ENCODE data around the gene IFI16. TPM values are rescaled to one million over a fixed set of nuclear protein-coding genes. Genes with fewer than 3 reads are reported as not detected.
"Not testable (repeated sequence)": the region's sequence is repeated elsewhere in the genome, so short reads cannot be mapped to it uniquely, and the experiment has no call there.

The IFI16 gene
- total RNA-seq, 1 experiment from 2014 or later: 31.3 TPM

- CTCF ChIA-PET: no interaction called here
- no peak for DNase-seq
- TF ChIP-seq CTCF (conservative IDR thresholded peaks at IDR 0.05): no peak
- POLR2A ChIA-PET (ENCODE audit: unreplicated experiment): no interaction called here
- Histone ChIP-seq H3K4me3 (no peak overlapping the region), H3K27ac (no peak overlapping the region), H3K9me2 (ENCODE audit: insufficient read depth) (no peaks in the 10 kb centered on the region), H3K9me3 (ENCODE audit: insufficient read depth, low read depth) (0 out of 2 replicates have a peak, but pooled peaks cover 4% of the 10 kb centered on the region), H3K36me3 (ENCODE audit: low read depth) (no peaks in the 10 kb centered on the region), H3K4me1 (replicated peaks; ENCODE audit: insufficient read depth) (no peaks in the 10 kb centered on the region), H3F3A (ENCODE audit: insufficient read depth, low read depth) (no peaks in the 10 kb centered on the region), H4K20me1 (ENCODE audit: insufficient read depth) (no peaks in the 10 kb centered on the region), H3K4me2 (no peak overlapping the region), H3K79me2 (ENCODE audit: low read depth) (no peaks in the 10 kb centered on the region), H3K27me3 (ENCODE audit: insufficient read depth, low read depth) (no peaks in the 10 kb centered on the region), H2AFZ (no peak overlapping the region)
- no TSS peak for BruUV-seq (replicated peaks)
- intact Hi-C loops (cut with micrococcal nuclease; ENCODE audit: unreplicated experiment): no loop called here
Observed at GRCh38 chr1:159030877-159031447, 21.3 kb downstream of the IFI16 start.

DNA sequence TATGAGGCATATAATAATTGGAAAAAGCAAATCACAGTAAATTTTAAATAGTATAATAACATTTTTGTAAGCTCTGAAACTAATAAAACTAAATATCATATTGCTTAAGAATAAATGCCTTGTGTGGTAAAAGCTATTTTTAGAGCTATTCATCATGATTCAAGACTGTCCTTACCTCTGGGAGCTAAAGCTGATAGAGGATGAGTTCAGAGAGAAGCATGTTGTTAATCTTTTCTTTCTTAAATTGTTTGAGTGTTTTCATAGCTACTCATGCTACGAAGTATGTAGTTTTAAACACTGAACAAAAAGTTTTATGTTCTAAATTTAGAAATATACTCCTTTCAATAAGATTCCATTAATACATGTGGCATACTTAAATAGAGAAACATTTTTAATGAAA lies 30.5 kb downstream of the IFI16 start:
- no peaks in the 10 kb centered on the region for H4K20me1 ChIP-seq (ENCODE audit: insufficient read depth)
- POLR2A ChIA-PET (ENCODE audit: unreplicated experiment): interaction anchor here (0.7 kb wide), 1 partner anchor 608 kb away, joined by 4 read pairs; no protein-coding TSS in a partner anchor
- H3K36me3 ChIP-seq (ENCODE audit: low read depth): no peaks in the 10 kb centered on the region
- no peaks in the 10 kb centered on the region for H3K9me2 ChIP-seq (ENCODE audit: insufficient read depth)
- no peaks in the 10 kb centered on the region for H3K27me3 ChIP-seq (ENCODE audit: insufficient read depth, low read depth)
- BruUV-seq (replicated peaks): no TSS peak
- TF ChIP-seq EZH2 (IDR thresholded peaks at IDR 0.05; ENCODE audit: low read depth): no peak
- no peak for TF ChIP-seq CTCF (conservative IDR thresholded peaks at IDR 0.05)
- H3K27ac ChIP-seq: no peak overlapping the region
- CTCF ChIA-PET: no interaction called here
- intact Hi-C loops (cut with micrococcal nuclease; ENCODE audit: unreplicated experiment): no loop called here
- no peak overlapping the region for H3K4me3 ChIP-seq
- H3K4me2 ChIP-seq: no peak overlapping the region
- H3K9me3 ChIP-seq (ENCODE audit: insufficient read depth, low read depth): no peaks in the 10 kb centered on the region; the same call in 1 of the 2 replicates
- no peak for DNase-seq
- H3K4me1 ChIP-seq (replicated peaks; ENCODE audit: insufficient read depth): no peaks in the 10 kb centered on the region
- no peaks in the 10 kb centered on the region for H3F3A ChIP-seq (ENCODE audit: insufficient read depth, low read depth)
- H2AFZ ChIP-seq: no peak overlapping the region
- no peaks in the 10 kb centered on the region for H3K79me2 ChIP-seq (ENCODE audit: low read depth)

DNA sequence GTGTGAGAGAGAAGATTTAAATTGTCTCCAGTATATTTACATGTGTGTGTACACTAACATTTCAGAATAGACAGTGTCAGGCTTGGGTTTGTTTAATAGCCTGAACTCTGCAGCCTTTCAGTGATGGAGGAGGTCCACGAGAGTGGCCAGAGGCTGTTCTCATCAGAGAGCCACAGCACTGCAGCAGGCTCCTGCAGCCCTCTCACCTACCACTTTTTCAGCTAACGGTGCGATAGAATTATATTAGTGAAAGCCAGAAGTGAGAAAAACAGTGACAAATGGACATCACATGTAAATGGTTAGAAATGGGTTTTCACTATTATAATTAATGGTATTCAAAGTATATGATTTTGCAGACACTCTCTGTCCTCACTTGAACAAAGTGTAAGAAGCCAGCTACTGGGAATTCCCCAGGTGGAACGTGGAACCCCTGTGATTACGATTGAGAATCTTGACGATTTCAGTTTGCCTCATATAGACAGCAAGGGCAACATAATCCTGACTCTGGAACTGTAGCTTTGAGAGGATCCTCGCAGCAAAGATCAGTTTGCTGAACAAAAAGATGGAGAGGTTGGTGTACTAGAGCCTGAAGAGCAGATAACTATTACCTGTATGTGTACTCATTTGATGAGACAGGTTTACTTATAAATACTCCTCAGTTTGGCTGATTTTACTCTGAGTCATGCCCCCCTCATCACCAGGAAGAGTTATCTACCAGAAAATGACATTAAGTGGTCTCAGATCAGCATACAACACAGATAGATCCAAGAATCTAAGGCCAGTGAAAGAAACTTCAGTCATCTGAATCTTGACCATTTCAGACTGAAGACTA lies 31.4 kb downstream of the IFI16 start:
- H3K27ac ChIP-seq: no peak overlapping the region
- no peaks in the 10 kb centered on the region for H3K9me2 ChIP-seq (ENCODE audit: insufficient read depth)
- intact Hi-C loops (cut with micrococcal nuclease; ENCODE audit: unreplicated experiment): no loop called here
- no peak for TF ChIP-seq EZH2 (IDR thresholded peaks at IDR 0.05; ENCODE audit: low read depth)
- no peak for TF ChIP-seq CTCF (conservative IDR thresholded peaks at IDR 0.05)
- no peak for DNase-seq
- no peaks in the 10 kb centered on the region for H3K79me2 ChIP-seq (ENCODE audit: low read depth)
- H4K20me1 ChIP-seq (ENCODE audit: insufficient read depth): no peaks in the 10 kb centered on the region
- no peak overlapping the region for H3K4me3 ChIP-seq
- no peak overlapping the region for H3K4me2 ChIP-seq
- ChIA-PET POLR2A (ENCODE audit: unreplicated experiment) (no interaction called here), CTCF (no interaction called here)
- no peak overlapping the region for H2AFZ ChIP-seq
- no TSS peak for BruUV-seq (replicated peaks)
- no peaks in the 10 kb centered on the region for H3K4me1 ChIP-seq (replicated peaks; ENCODE audit: insufficient read depth)
- no peaks in the 10 kb centered on the region for H3K27me3 ChIP-seq (ENCODE audit: insufficient read depth, low read depth)
- H3F3A ChIP-seq (ENCODE audit: insufficient read depth, low read depth): no peaks in the 10 kb centered on the region
- no peaks in the 10 kb centered on the region for H3K36me3 ChIP-seq (ENCODE audit: low read depth)
- H3K9me3 ChIP-seq (ENCODE audit: insufficient read depth, low read depth): no peaks in the 10 kb centered on the region; the same call in 1 of the 2 replicates

- H3K4me2 ChIP-seq; DNase-seq; BruUV-seq (replicated peaks); H3K79me2 ChIP-seq (ENCODE audit: low read depth); CTCF ChIA-PET; H3K9me2 ChIP-seq (ENCODE audit: insufficient read depth); intact Hi-C loops (cut with micrococcal nuclease; ENCODE audit: unreplicated experiment); POLR2A ChIA-PET (ENCODE audit: unreplicated experiment); H3K4me1 ChIP-seq (replicated peaks; ENCODE audit: insufficient read depth); H3K27ac ChIP-seq; H3K4me3 ChIP-seq; H4K20me1 ChIP-seq (ENCODE audit: insufficient read depth); H2AFZ ChIP-seq; H3K27me3 ChIP-seq (ENCODE audit: insufficient read depth, low read depth); H3K36me3 ChIP-seq (ENCODE audit: low read depth); H3F3A ChIP-seq (ENCODE audit: insufficient read depth, low read depth); H3K9me3 ChIP-seq (ENCODE audit: insufficient read depth, low read depth): not testable (repeated sequence)
Observed at GRCh38 chr1:159046486-159046885, 36.8 kb downstream of the IFI16 start.

Data from PC-9 (cell line).